ENCODE data around the gene VRK3.

DNA sequence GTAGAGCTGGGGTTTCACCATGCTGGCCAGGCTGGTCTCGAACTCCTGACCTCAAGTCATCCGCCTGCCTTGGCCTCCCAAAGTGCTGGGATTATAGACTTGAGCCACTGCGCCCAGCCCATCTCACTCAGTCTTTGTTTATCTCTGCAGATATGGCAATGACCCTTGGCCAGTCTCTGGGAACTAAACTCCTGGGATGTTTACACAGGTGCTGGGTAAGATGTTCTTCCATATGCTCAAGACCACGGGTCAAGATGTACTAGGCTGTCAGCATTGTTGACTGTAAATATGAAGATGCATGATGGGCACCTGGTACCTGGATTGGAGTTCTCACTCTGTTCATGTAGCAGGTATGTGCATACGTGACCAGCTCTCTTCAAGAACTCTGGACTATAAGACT is 36.5 kb upstream of the VRK3 start:
- no peak for TF ChIP-seq POLR2AphosphoS5 (IDR thresholded peaks at IDR 0.05; ENCODE audit: low read depth, low read length)
- no peak for TF ChIP-seq POLR2A (IDR thresholded peaks at IDR 0.05; ENCODE audit: low read depth, low read length)
- TF ChIP-seq TAF1 (IDR thresholded peaks at IDR 0.05; ENCODE audit: borderline replicate concordance, low read depth, low read length), result no peak
